Fibroblast of lung (primary cell): ENCODE measurements around the gene DMWD. TPM values are rescaled to one million over a fixed set of nuclear protein-coding genes. Genes with fewer than 3 reads are reported as not detected.

Experiments used
- DNase-seq, 2 donors: peaks; one replicate each; pipeline versions ENCODE4 v3.0.0 to v3.0.0-alpha.2; 2010; ENCODE audit warnings: low read depth in 2 of 2
- H2AFZ ChIP-seq: 2 replicates; pipeline ENCODE4 v1.5.1; 2012; ENCODE audit warnings: low read length, control low read depth, inconsistent platforms
- H3K27ac ChIP-seq: 2 replicates; pipeline ENCODE4 v1.5.1; 2011; ENCODE audit warnings: low read length, control low read depth; ENCODE audit not compliant: insufficient read depth
- H3K27me3 ChIP-seq: 2 replicates; pipeline ENCODE4 v1.5.1; 2011; ENCODE audit warnings: mild to moderate bottlenecking, low read length; ENCODE audit not compliant: control insufficient read depth, insufficient read depth
- H3K36me3 ChIP-seq: 2 replicates; pipeline ENCODE4 v1.5.1; 2011; ENCODE audit warnings: low read length; ENCODE audit not compliant: control insufficient read depth, insufficient read depth
- H3K4me1 ChIP-seq: 2 replicates; pipeline ENCODE4 v1.5.1; 2011; ENCODE audit warnings: low read length; ENCODE audit not compliant: control insufficient read depth, insufficient read depth; ENCODE audit errors: extremely low read depth
- H3K4me2 ChIP-seq: 2 replicates; pipeline ENCODE4 v1.5.1; 2011; ENCODE audit warnings: low read length, control low read depth; ENCODE audit not compliant: insufficient read depth; ENCODE audit errors: extremely low read depth
- H3K4me3 ChIP-seq, 4 experiments: fragments of 200-600 bp in 1 of 4; sonication (generic) in 1 of 4; replicated peaks in 1 of 4; 2 replicates each; pipeline ENCODE4 v1.5.1; 2011 to 2016; ENCODE audit warnings: low read length in 4 of 4, low read depth in 3 of 4, mild to moderate bottlenecking in 3 of 4, control low read depth in 2 of 4, inconsistent platforms in 1 of 4, mixed read lengths in 1 of 4; ENCODE audit not compliant: insufficient read depth in 1 of 4; ENCODE audit errors: control extremely low read depth in 1 of 4
- H3K79me2 ChIP-seq: 2 replicates; pipeline ENCODE4 v1.5.1; 2012; ENCODE audit warnings: mild to moderate bottlenecking, low read length, inconsistent platforms; ENCODE audit not compliant: control insufficient read depth, insufficient read depth
- H3K9ac ChIP-seq: 2 replicates; pipeline ENCODE4 v1.5.1; 2011; ENCODE audit warnings: mild to moderate bottlenecking, low read length, control low read depth; ENCODE audit not compliant: insufficient read depth
- H3K9me3 ChIP-seq: 2 replicates; pipeline ENCODE4 v1.5.1; 2012; ENCODE audit warnings: low read depth, low read length; ENCODE audit not compliant: control insufficient read depth, insufficient read depth
- H4K20me1 ChIP-seq: 2 replicates; pipeline ENCODE4 v1.5.1; 2011; ENCODE audit warnings: low read length; ENCODE audit not compliant: control insufficient read depth, insufficient read depth; ENCODE audit errors: extremely low read depth
- EZH2 ChIP-seq: IDR thresholded peaks from 2 replicates; pipeline ENCODE4 v1.5.1; 2012; ENCODE audit warnings: low read length, control low read depth, mild to moderate bottlenecking; ENCODE audit errors: missing control alignments
- polyA plus RNA-seq, 2 donors: library from polyadenylated mRNA; depleted of rRNA in 1 of 2; stranded (reverse) in 1 of 2; unstranded in 1 of 2; fragments of >200 nt; gene quantifications; 2 replicates each; pipeline ENCODE4 v1.2.1, GENCODE V29; 2011 to 2012; ENCODE audit warnings: missing spikeins in 1 of 2
- total RNA-seq: library from RNA; depleted of rRNA; stranded (reverse); fragments of >200 nt; gene quantifications from 2 replicates; pipeline ENCODE4 v1.2.1, GENCODE V29; 2014
- TF ChIP-seq, protein P1 (sequence below), 2 donors: IDR thresholded peaks in 1 of 2; conservative IDR thresholded peaks in 1 of 2; 1 replicate in 1 of 2; 2 replicates in 1 of 2; pipeline ENCODE4 v1.5.1; 2011 to 2012; ENCODE audit warnings: low read length in 2 of 2, control low read depth in 1 of 2, inconsistent platforms in 1 of 2, low read depth in 1 of 2, mild to moderate bottlenecking in 1 of 2

Gene DMWD
- total and polyA plus RNA-seq, 2 donors (not counting 1 experiment from before 2014, with no cell fraction given): 18.1 to 33.5 TPM

- H3K36me3 ChIP-seq: peaks cover 7% of the 10 kb centered on the region
- no peak for TF ChIP-seq EZH2
- TF ChIP-seq, protein P1, sequence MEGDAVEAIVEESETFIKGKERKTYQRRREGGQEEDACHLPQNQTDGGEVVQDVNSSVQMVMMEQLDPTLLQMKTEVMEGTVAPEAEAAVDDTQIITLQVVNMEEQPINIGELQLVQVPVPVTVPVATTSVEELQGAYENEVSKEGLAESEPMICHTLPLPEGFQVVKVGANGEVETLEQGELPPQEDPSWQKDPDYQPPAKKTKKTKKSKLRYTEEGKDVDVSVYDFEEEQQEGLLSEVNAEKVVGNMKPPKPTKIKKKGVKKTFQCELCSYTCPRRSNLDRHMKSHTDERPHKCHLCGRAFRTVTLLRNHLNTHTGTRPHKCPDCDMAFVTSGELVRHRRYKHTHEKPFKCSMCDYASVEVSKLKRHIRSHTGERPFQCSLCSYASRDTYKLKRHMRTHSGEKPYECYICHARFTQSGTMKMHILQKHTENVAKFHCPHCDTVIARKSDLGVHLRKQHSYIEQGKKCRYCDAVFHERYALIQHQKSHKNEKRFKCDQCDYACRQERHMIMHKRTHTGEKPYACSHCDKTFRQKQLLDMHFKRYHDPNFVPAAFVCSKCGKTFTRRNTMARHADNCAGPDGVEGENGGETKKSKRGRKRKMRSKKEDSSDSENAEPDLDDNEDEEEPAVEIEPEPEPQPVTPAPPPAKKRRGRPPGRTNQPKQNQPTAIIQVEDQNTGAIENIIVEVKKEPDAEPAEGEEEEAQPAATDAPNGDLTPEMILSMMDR (conservative IDR thresholded peaks at IDR 0.05 in 1 of 2, IDR thresholded peaks at IDR 0.05 in 1 of 2; ENCODE audit: low read depth in 1 of 2, low read length in 2 of 2): no peak
- no peaks in the 10 kb centered on the region for H3K27me3 ChIP-seq
- no peaks in the 10 kb centered on the region for H3K9me3 ChIP-seq
- no peak overlapping the region for H2AFZ ChIP-seq
- H3K9ac ChIP-seq: peak overlapping the region; percentile 79
- DNase-seq: no peak
- peak overlapping the region; percentile 96 for H3K4me2 ChIP-seq
- H3K27ac ChIP-seq: peak overlapping the region; percentile 75
- H4K20me1 ChIP-seq: no peaks in the 10 kb centered on the region
- H3K4me3 ChIP-seq: peak overlapping the region in 3 of 4 experiments; percentile 76 to 81 (median 81)
- H3K4me1 ChIP-seq: peaks cover 24% of the 10 kb centered on the region
- H3K79me2 ChIP-seq: peaks cover 4% of the 10 kb centered on the region
Observed at GRCh38 chr19:45766296-45766868, 26.3 kb downstream of the DMWD start.

GRCh38 chr19:45765702-45766295 lies 26.8 kb downstream of the DMWD start:
- no peak overlapping the region for H3K4me3 ChIP-seq
- no peak overlapping the region for H2AFZ ChIP-seq
- no peak overlapping the region for H3K9ac ChIP-seq

GRCh38 chr19:45764945-45765701 lies 27.5 kb downstream of the DMWD start:
- no peak overlapping the region for H3K4me2 ChIP-seq
- peaks cover 2% of the 10 kb centered on the region for H3K36me3 ChIP-seq
- peaks cover 4% of the 10 kb centered on the region for H3K79me2 ChIP-seq
- H4K20me1 ChIP-seq: no peaks in the 10 kb centered on the region
- H2AFZ ChIP-seq: no peak overlapping the region
- no peak overlapping the region for H3K27ac ChIP-seq
- H3K9me3 ChIP-seq: no peaks in the 10 kb centered on the region
- TF ChIP-seq, protein P1 (conservative IDR thresholded peaks at IDR 0.05 in 1 of 2, IDR thresholded peaks at IDR 0.05 in 1 of 2; ENCODE audit: low read depth in 1 of 2, low read length in 2 of 2): no peak
- TF ChIP-seq EZH2: no peak
- H3K4me1 ChIP-seq: peaks cover 24% of the 10 kb centered on the region
- no peak overlapping the region for H3K9ac ChIP-seq
- no peak for DNase-seq
- H3K4me3 ChIP-seq: no peak overlapping the region
- no peaks in the 10 kb centered on the region for H3K27me3 ChIP-seq

More at GRCh38 chr19:45765702-45766295, 26.8 kb downstream of the DMWD start:
- H3K27me3 ChIP-seq: no peaks in the 10 kb centered on the region
- TF ChIP-seq, protein P1 (conservative IDR thresholded peaks at IDR 0.05 in 1 of 2, IDR thresholded peaks at IDR 0.05 in 1 of 2; ENCODE audit: low read depth in 1 of 2, low read length in 2 of 2): no peak
- no peak for TF ChIP-seq EZH2
- H3K4me1 ChIP-seq: peaks cover 24% of the 10 kb centered on the region
- peaks cover 2% of the 10 kb centered on the region for H3K36me3 ChIP-seq
- no peak for DNase-seq
- no peaks in the 10 kb centered on the region for H4K20me1 ChIP-seq
- no peaks in the 10 kb centered on the region for H3K9me3 ChIP-seq
- H3K27ac ChIP-seq: no peak overlapping the region
- H3K4me2 ChIP-seq: no peak overlapping the region
- H3K79me2 ChIP-seq: peaks cover 4% of the 10 kb centered on the region
